RKO (cell line): Measurements from ENCODE around the gene MORN3.

Source experiments
- DNase-seq: peaks from one replicate; pipeline ENCODE4 v3.0.0-alpha.2; 2016; ENCODE audit warnings: low spot score

MORN3 gene

GRCh38 chr12:121602766-121603165, 66.7 kb downstream of the MORN3 start:
- no peak for DNase-seq

GRCh38 chr12:121600702-121601336, 68.6 kb downstream of the MORN3 start:
- DNase-seq, result no peak
